Ishikawa (cell line): ENCODE data around the gene PON2.

Experiments used
- MAX ChIP-seq: IDR thresholded peaks from 2 replicates; pipeline ENCODE4 v1.6.1; 2012
- RAD21 ChIP-seq: IDR thresholded peaks from 2 replicates; pipeline ENCODE4 v1.6.1; 2012; ENCODE audit warnings: low read depth
- REST ChIP-seq: IDR thresholded peaks from 2 replicates; pipeline ENCODE4 v1.6.1; 2012; ENCODE audit warnings: low read depth, mild to moderate bottlenecking

- no peak for TF ChIP-seq RAD21
- no peak for TF ChIP-seq REST
- no peak for TF ChIP-seq MAX
Measured at GRCh38 chr7:95444796-95445195, 10.0 kb upstream of the PON2 start.
